ENCODE results near the gene FBXO2.

GRCh38 chr1:11623702-11624101, 30.5 kb downstream of the FBXO2 start:
- TF ChIP-seq POLR2A (IDR thresholded peaks at IDR 0.05; ENCODE audit: low read depth, low read length) (no peak), POLR2AphosphoS5 (IDR thresholded peaks at IDR 0.05; ENCODE audit: low read depth, low read length) (no peak), TAF1 (IDR thresholded peaks at IDR 0.05; ENCODE audit: low read depth, low read length) (no peak), SPI1 (IDR thresholded peaks at IDR 0.05; ENCODE audit: low read depth, low read length) (no peak)
